HCT116 (cell line): ENCODE results near the gene DLX4. TPM values are rescaled to one million over a fixed set of nuclear protein-coding genes. Genes with fewer than 3 reads are reported as not detected.

Experiments
- ATAC-seq: fragments of 200-7000 bp; cut with Tn5 transposase; 2 replicates; pipeline ENCODE4 v1.9.1; 2020; ENCODE audit warnings: mild to moderate bottlenecking, moderate library complexity
- BruUV-seq: library from RNA; stranded (reverse); fragments of 400-500 nt; replicated peaks from 2 replicates; lab custom pipeline; 2021; lab: Mats Ljungman, UMichigan
- CTCF ChIA-PET: fragments of 300-600 bp; sonication (Branson Sonifier 250); formaldehyde crosslinking; loops from one replicate; lab custom pipeline; 2021; ENCODE audit warnings: antibody characterized with exemption; lab: Charles Lee
- POLR2A ChIA-PET: fragments of 300-600, 350-600 bp; sonication (Branson Sonifier 250); formaldehyde crosslinking; loops from one replicate; lab custom pipeline; 2021; ENCODE audit warnings: antibody characterized with exemption; lab: Charles Lee
- RAD21 ChIA-PET, 2 experiments: fragments of 300-600 bp; sonication (Branson Sonifier 250); formaldehyde crosslinking; loops; one replicate each; lab custom pipeline; 2023; ENCODE audit warnings: low total read pairs in 2 of 2; ENCODE audit not compliant: uncharacterized antibody in 2 of 2, unreplicated experiment in 2 of 2, low non-redundant PET in 1 of 2; lab: Charles Lee
- DNase-seq: peaks from one replicate; pipeline ENCODE4 v3.0.0-alpha.2; 2010; ENCODE audit warnings: low read depth, low spot score
- H2AFZ ChIP-seq: fragments of 200-600 bp; shearing (Covaris generic), sonication (generic); 2 replicates; pipeline ENCODE4 v1.6.1; 2017; ENCODE audit warnings: low read depth, mixed run types, mixed read lengths, antibody characterized with exemption, low read length; ENCODE audit not compliant: poor library complexity, severe bottlenecking
- H3K27ac ChIP-seq: 2 replicates; pipeline ENCODE4 v1.5.1; 2012; ENCODE audit warnings: low read depth, low read length
- H3K27me3 ChIP-seq: fragments of 200-600 bp; sonication (generic); 2 replicates; pipeline ENCODE4 v1.6.1; 2016; ENCODE audit warnings: mixed run types, low read length, mixed read lengths; ENCODE audit not compliant: insufficient read depth
- H3K36me3 ChIP-seq, 2 experiments: fragments of 200-500 bp in 1 of 2; fragments of 200-600 bp in 1 of 2; sonication (Bioruptor generic) in 1 of 2; sonication (generic) in 1 of 2; 2 replicates each; pipeline versions ENCODE4 v1.5.1 to v1.6.1; 2014 to 2016; ENCODE audit warnings: low read length in 2 of 2, inconsistent platforms in 1 of 2, mixed read lengths in 1 of 2, mixed run types in 1 of 2; ENCODE audit not compliant: insufficient read depth in 2 of 2, control insufficient read depth in 1 of 2
- H3K4me1 ChIP-seq, 2 experiments: fragments of 200-600 bp in 1 of 2; sonication (generic) in 1 of 2; 2 replicates each; pipeline versions ENCODE4 v1.5.1 to v1.6.1; 2012 to 2017; ENCODE audit warnings: low read length in 2 of 2, inconsistent platforms in 1 of 2, mild to moderate bottlenecking in 1 of 2, mixed read lengths in 1 of 2, mixed run types in 1 of 2, moderate library complexity in 1 of 2; ENCODE audit not compliant: insufficient read depth in 2 of 2, control insufficient read depth in 1 of 2
- H3K4me2 ChIP-seq: fragments of 200-600 bp; sonication (generic); 2 replicates; pipeline ENCODE4 v1.6.1; 2017; ENCODE audit warnings: mixed run types, low read length, mixed read lengths
- H3K4me3 ChIP-seq, 2 experiments: fragments of 200-600 bp in 1 of 2; sonication (generic) in 1 of 2; replicated peaks in 1 of 2; 2 replicates each; pipeline ENCODE4 v1.5.1; 2011 to 2016; ENCODE audit warnings: low read length in 2 of 2, control low read depth in 1 of 2, low read depth in 1 of 2, mild to moderate bottlenecking in 1 of 2, mixed read lengths in 1 of 2, mixed run types in 1 of 2
- H3K79me2 ChIP-seq: fragments of 200-600 bp; sonication (generic); 2 replicates; pipeline ENCODE4 v1.6.1; 2017; ENCODE audit warnings: mild to moderate bottlenecking, mixed run types, low read length, moderate library complexity, mixed read lengths; ENCODE audit not compliant: insufficient read depth
- H3K9ac ChIP-seq: fragments of 200-600 bp; sonication (generic); 2 replicates; pipeline ENCODE4 v1.6.1; 2016; ENCODE audit warnings: low read length, mixed read lengths
- H3K9me2 ChIP-seq: fragments of 200-600 bp; sonication (generic), shearing (Covaris generic); 2 replicates; pipeline ENCODE4 v1.6.1; 2017; ENCODE audit warnings: mixed run types, mild to moderate bottlenecking, moderate library complexity; ENCODE audit not compliant: insufficient read depth
- H3K9me3 ChIP-seq, 2 experiments: fragments of 200-500 bp in 1 of 2; fragments of 200-600 bp in 1 of 2; sonication (Bioruptor generic) in 1 of 2; sonication (generic) in 1 of 2; 2 replicates each; pipeline ENCODE4 v1.6.1; 2014 to 2017; ENCODE audit warnings: low read length in 2 of 2, mixed read lengths in 2 of 2, inconsistent platforms in 1 of 2, low read depth in 1 of 2, mild to moderate bottlenecking in 1 of 2, mixed run types in 1 of 2, moderate library complexity in 1 of 2; ENCODE audit not compliant: control insufficient read depth in 1 of 2, insufficient read depth in 1 of 2
- H4K20me1 ChIP-seq: fragments of 200-600 bp; sonication (generic), shearing (Covaris generic); 2 replicates; pipeline ENCODE4 v1.6.1; 2017; ENCODE audit warnings: mixed run types, mild to moderate bottlenecking, moderate library complexity; ENCODE audit not compliant: insufficient read depth
- CBX3 ChIP-seq: IDR thresholded peaks from 2 replicates; pipeline ENCODE4 v1.6.1; 2012; ENCODE audit warnings: low read depth
- EZH2 ChIP-seq: fragments of 200-600 bp; sonication (generic); IDR thresholded peaks from 2 replicates; pipeline ENCODE4 v1.6.1; 2017; ENCODE audit warnings: antibody characterized with exemption, mixed run types
- SIN3A ChIP-seq: IDR thresholded peaks from 2 replicates; pipeline ENCODE4 v1.6.1; 2012; ENCODE audit warnings: low read depth
- SP1 ChIP-seq: IDR thresholded peaks from 2 replicates; pipeline ENCODE4 v1.6.1; 2012; ENCODE audit warnings: low read depth
- YY1 ChIP-seq: IDR thresholded peaks from 2 replicates; pipeline ENCODE4 v1.6.1; 2011; ENCODE audit warnings: low read length, low read depth, moderate library complexity, mild to moderate bottlenecking; ENCODE audit not compliant: insufficient replicate concordance; ENCODE audit errors: extremely low read depth
- intact Hi-C: fragments of 100-400 bp; cut with micrococcal nuclease; formaldehyde crosslinking; loops from 2 replicates; pipeline ENCODE4 v1.10.0; 2022
- total RNA-seq: library from RNA; stranded (reverse); gene quantifications from one replicate; pipeline ENCODE4 v1.2.1, GENCODE V29; 2021; ENCODE audit not compliant: unreplicated experiment
- TF ChIP-seq, protein P1 (sequence below): IDR thresholded peaks from 2 replicates; pipeline ENCODE4 v1.6.1; 2012

The DLX4 gene
- total RNA-seq, 1 experiment from 2014 or later = 14.0 TPM

- H3K27ac ChIP-seq = no peak overlapping the region
- no peak overlapping the region for H3K4me3 ChIP-seq
- ATAC-seq (no peak), DNase-seq (no peak)
- no peak for TF ChIP-seq SIN3A
- POLR2A ChIA-PET = no interaction called here
- H3K79me2 ChIP-seq = no peaks in the 10 kb centered on the region
- peaks cover 15% of the 10 kb centered on the region; the same call in 1 of the 2 replicates for H3K27me3 ChIP-seq
- intact Hi-C loops = no loop called here
- H2AFZ ChIP-seq = no peak overlapping the region
- H3K4me2 ChIP-seq = no peak overlapping the region
- no peaks in the 10 kb centered on the region for H3K36me3 ChIP-seq
- BruUV-seq = no TSS peak
- H3K9me3 ChIP-seq = no peaks in the 10 kb centered on the region
- no peak overlapping the region for H3K9ac ChIP-seq
- CTCF ChIA-PET = no interaction called here
- H4K20me1 ChIP-seq = no peaks in the 10 kb centered on the region
- RAD21 ChIA-PET = no interaction called here
- peaks cover 13 to 37% of the 10 kb centered on the region in 2 experiments; a peak in 3 of 4 replicates for H3K4me1 ChIP-seq
- no peaks in the 10 kb centered on the region for H3K9me2 ChIP-seq
Observed at GRCh38 chr17:49971199-49971847, 2.3 kb downstream of the DLX4 start.

DNA sequence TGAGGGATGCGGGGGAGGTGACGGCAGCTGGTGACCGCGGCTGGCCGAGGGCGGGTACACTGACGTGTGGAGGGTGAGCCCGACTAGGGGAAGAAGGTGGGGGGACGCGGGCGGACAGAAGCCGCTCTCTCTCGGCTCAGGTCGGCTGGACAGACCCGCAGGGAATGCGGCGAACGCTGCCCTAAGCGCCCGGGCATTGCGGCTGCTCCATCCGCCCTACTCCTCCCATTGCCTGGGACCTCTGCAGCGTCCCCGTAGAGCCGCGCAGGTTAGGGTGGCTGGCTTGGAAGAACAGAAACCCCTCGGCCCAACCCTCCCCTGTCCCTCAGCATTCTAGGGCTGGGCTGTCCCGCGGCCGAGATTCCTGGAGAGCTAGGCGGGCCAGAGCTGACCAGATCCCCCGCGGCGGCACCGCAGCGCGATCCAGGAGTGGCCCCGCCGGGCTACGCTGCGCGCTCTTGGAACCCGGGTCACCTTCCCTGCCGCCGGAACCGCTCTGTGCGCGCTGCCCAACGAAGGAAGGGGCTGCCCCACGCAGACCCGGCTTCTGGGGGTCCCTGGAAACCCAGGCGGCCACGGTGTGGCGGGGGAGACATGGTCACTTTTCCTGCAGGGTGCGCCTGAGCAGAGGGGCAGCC, 3.0 kb downstream of the DLX4 start:
- H3K27me3 ChIP-seq = peaks cover 8% of the 10 kb centered on the region; the same call in 1 of the 2 replicates
- H3K9me2 ChIP-seq = no peaks in the 10 kb centered on the region
- no peak for DNase-seq
- no peak for ATAC-seq
- CTCF ChIA-PET = interaction anchor here (1.1 kb wide), 1 partner anchor 26 kb away, joined by 3 read pairs; no protein-coding TSS in a partner anchor
- H2AFZ ChIP-seq = no peak overlapping the region
- no peak overlapping the region for H3K27ac ChIP-seq
- RAD21 ChIA-PET = no interaction called here
- no peaks in the 10 kb centered on the region for H4K20me1 ChIP-seq
- H3K4me3 ChIP-seq = no peak overlapping the region
- H3K9me3 ChIP-seq = no peaks in the 10 kb centered on the region
- H3K4me2 ChIP-seq = no peak overlapping the region
- H3K79me2 ChIP-seq = no peaks in the 10 kb centered on the region
- no peaks in the 10 kb centered on the region for H3K36me3 ChIP-seq
- TF ChIP-seq SP1 (no peak), CBX3 (no peak), YY1 (no peak), EZH2 (no peak)
- TF ChIP-seq, protein P1, sequence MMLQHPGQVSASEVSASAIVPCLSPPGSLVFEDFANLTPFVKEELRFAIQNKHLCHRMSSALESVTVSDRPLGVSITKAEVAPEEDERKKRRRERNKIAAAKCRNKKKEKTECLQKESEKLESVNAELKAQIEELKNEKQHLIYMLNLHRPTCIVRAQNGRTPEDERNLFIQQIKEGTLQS = no peak
- peaks cover 13 to 37% of the 10 kb centered on the region in 2 experiments; a peak in 3 of 4 replicates for H3K4me1 ChIP-seq
- intact Hi-C loops = no loop called here
- no TSS peak for BruUV-seq
- POLR2A ChIA-PET = no interaction called here
- no peak overlapping the region for H3K9ac ChIP-seq
